ENCODE data around the gene ARHGAP12. TPM values are rescaled to one million over a fixed set of nuclear protein-coding genes. Genes with fewer than 3 reads are reported as not detected.

ARHGAP12 gene
- polyA plus RNA-seq, 1 of the 3 experiments (the other 2 are of a cell fraction) = 8.6 TPM

DNA sequence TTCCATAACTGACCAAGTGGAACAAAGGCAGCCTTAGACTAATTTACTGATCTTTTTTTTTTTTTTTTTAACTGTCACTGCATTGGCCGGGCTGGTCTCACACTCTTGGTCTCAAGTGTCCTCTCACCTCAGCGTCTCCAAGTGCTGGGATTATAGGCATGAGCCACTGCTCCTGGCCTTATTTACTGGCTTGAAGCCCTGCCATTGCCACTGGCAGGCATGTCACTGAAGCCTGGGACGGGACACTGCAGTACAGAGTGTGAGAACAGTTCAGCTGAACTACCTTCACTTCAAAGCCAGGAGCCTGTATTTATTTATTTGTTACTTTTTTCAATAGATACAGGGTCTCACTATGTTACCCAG is 15.4 kb upstream of the ARHGAP12 start:
- H4K20me1 ChIP-seq (ENCODE audit: insufficient read depth) = no peaks in the 10 kb centered on the region
- no peak overlapping the region for H3K9ac ChIP-seq
- H3K9me3 ChIP-seq = no peaks in the 10 kb centered on the region
- H3K79me2 ChIP-seq (ENCODE audit: insufficient read depth) = no peaks in the 10 kb centered on the region
- 0 out of 2 replicates have a peak overlapping the region, but pooled peaks have one; percentile 23 for H3K4me2 ChIP-seq
- peaks cover 46% of the 10 kb centered on the region for H3F3A ChIP-seq (replicated peaks; ENCODE audit: insufficient read depth)
- no peaks in the 10 kb centered on the region for H3K9me2 ChIP-seq
- peak overlapping the region in 1 of 2 experiments; percentile 89; a peak in 2 of 4 replicates for H3K27ac ChIP-seq (ENCODE audit: low read depth in 2 of 2, low read length in 1 of 2)
- no peak overlapping the region for H3K4me3 ChIP-seq (ENCODE audit: low read depth in 2 of 2, low read length in 1 of 2)
- WGBS (ENCODE audit: low lambda C conversion rate) = 92% methylated on average over 3 of the region's 3 CpGs
- ChIA-PET CTCF (interaction anchor here (2.0 kb wide), 1 partner anchor 82 kb away, joined by 5 read pairs; no protein-coding TSS in a partner anchor), POLR2A (interaction anchor here (1.3 kb wide), 1 partner anchor 16 kb away, joined by 3 read pairs; the partner anchor contains the start of gene ARHGAP12)
- DNase-seq = no peak
- no peak for TF ChIP-seq EZH2phosphoT487 (IDR thresholded peaks at IDR 0.05; ENCODE audit: borderline replicate concordance, low read depth)
- H3K4me1 ChIP-seq (ENCODE audit: control insufficient read depth in 1 of 2, insufficient read depth in 2 of 2, low read depth in 1 of 2, low read length in 1 of 2) = peaks cover 16 to 49% of the 10 kb centered on the region in 2 experiments
- no peaks in the 10 kb centered on the region for H3K27me3 ChIP-seq (ENCODE audit: insufficient read depth)
- no peaks in the 10 kb centered on the region for H3K36me3 ChIP-seq (replicated peaks in 1 of 2; ENCODE audit: control insufficient read depth in 1 of 2, insufficient read depth in 2 of 2, low read length in 1 of 2)
- no peak overlapping the region for H2AFZ ChIP-seq (ENCODE audit: low read depth)

DNA sequence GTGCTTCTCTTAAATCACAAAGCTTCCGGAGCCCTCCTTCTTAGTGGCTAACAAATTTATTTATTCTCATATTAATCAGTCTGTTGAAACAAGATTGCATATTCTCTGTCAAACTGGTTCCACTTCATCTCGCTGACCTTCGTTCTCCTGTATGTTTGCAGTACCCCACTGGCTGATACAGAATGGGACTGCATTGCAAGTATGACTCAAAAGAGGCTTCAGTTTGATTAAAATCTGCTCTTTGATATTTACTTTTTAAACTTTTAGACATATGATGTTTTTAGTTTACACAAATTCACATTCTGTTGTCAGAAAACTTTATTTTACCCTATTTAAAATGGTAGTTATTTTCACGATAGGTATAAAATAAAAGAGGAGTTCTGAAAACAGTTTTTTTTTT is 14.3 kb upstream of the ARHGAP12 start:
- ChIA-PET POLR2A (no interaction called here), CTCF (no interaction called here)
- 79% methylated on average over 4 of the region's 4 CpGs for WGBS (ENCODE audit: low lambda C conversion rate)
- no peaks in the 10 kb centered on the region for H4K20me1 ChIP-seq (ENCODE audit: insufficient read depth)
- peak overlapping the region in 1 of 2 experiments; percentile 96; a peak in 1 of 4 replicates for H3K27ac ChIP-seq (ENCODE audit: low read depth in 2 of 2, low read length in 1 of 2)
- no peaks in the 10 kb centered on the region for H3K36me3 ChIP-seq (replicated peaks in 1 of 2; ENCODE audit: control insufficient read depth in 1 of 2, insufficient read depth in 2 of 2, low read length in 1 of 2)
- TF ChIP-seq EP300 (IDR thresholded peaks at IDR 0.05; ENCODE audit: borderline replicate concordance in 1 of 2, low read depth in 1 of 2, low read length in 1 of 2) (no peak), FOSL2 (IDR thresholded peaks at IDR 0.05; ENCODE audit: borderline replicate concordance, low read depth) (no peak), GATA2 (CRISPR knock-in tag; IDR thresholded peaks at IDR 0.05) (no peak), EZH2phosphoT487 (IDR thresholded peaks at IDR 0.05; ENCODE audit: borderline replicate concordance, low read depth) (no peak), TEAD4 (IDR thresholded peaks at IDR 0.05; ENCODE audit: borderline replicate concordance, insufficient read depth) (no peak), CHD2 (IDR thresholded peaks at IDR 0.05; ENCODE audit: low read length, partially characterized antibody) (no peak), TAF1 (IDR thresholded peaks at IDR 0.05; ENCODE audit: borderline replicate concordance, low read depth, low read length) (no peak), SIN3A (IDR thresholded peaks at IDR 0.05; ENCODE audit: borderline replicate concordance, low read depth, low read length) (no peak), FOXJ3 (CRISPR knock-in tag; IDR thresholded peaks at IDR 0.05) (no peak), YY1 (IDR thresholded peaks at IDR 0.05; ENCODE audit: low read depth) (no peak), TCF12 (IDR thresholded peaks at IDR 0.05) (no peak), RCOR1 (IDR thresholded peaks at IDR 0.05; ENCODE audit: low read length) (no peak), SMC3 (IDR thresholded peaks at IDR 0.05; ENCODE audit: low read depth, low read length) (no peak), MXI1 (IDR thresholded peaks at IDR 0.05; ENCODE audit: low read depth, low read length) (no peak), NRF1 (IDR thresholded peaks at IDR 0.05; ENCODE audit: low read depth, low read length) (no peak), GABPA (IDR thresholded peaks at IDR 0.05; ENCODE audit: low read depth) (no peak)
- TF ChIP-seq, protein P1, sequence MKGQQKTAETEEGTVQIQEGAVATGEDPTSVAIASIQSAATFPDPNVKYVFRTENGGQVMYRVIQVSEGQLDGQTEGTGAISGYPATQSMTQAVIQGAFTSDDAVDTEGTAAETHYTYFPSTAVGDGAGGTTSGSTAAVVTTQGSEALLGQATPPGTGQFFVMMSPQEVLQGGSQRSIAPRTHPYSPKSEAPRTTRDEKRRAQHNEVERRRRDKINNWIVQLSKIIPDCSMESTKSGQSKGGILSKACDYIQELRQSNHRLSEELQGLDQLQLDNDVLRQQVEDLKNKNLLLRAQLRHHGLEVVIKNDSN (IDR thresholded peaks at IDR 0.05; ENCODE audit: borderline replicate concordance, low read depth) = no peak
- TF ChIP-seq, protein P2, sequence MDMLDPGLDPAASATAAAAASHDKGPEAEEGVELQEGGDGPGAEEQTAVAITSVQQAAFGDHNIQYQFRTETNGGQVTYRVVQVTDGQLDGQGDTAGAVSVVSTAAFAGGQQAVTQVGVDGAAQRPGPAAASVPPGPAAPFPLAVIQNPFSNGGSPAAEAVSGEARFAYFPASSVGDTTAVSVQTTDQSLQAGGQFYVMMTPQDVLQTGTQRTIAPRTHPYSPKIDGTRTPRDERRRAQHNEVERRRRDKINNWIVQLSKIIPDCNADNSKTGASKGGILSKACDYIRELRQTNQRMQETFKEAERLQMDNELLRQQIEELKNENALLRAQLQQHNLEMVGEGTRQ (IDR thresholded peaks at IDR 0.05; ENCODE audit: borderline replicate concordance, low read depth, low read length) = no peak
- TF ChIP-seq, protein P3, sequence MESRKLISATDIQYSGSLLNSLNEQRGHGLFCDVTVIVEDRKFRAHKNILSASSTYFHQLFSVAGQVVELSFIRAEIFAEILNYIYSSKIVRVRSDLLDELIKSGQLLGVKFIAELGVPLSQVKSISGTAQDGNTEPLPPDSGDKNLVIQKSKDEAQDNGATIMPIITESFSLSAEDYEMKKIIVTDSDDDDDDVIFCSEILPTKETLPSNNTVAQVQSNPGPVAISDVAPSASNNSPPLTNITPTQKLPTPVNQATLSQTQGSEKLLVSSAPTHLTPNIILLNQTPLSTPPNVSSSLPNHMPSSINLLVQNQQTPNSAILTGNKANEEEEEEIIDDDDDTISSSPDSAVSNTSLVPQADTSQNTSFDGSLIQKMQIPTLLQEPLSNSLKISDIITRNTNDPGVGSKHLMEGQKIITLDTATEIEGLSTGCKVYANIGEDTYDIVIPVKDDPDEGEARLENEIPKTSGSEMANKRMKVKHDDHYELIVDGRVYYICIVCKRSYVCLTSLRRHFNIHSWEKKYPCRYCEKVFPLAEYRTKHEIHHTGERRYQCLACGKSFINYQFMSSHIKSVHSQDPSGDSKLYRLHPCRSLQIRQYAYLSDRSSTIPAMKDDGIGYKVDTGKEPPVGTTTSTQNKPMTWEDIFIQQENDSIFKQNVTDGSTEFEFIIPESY (IDR thresholded peaks at IDR 0.05; ENCODE audit: borderline replicate concordance, low read depth) = no peak
- H3K9me2 ChIP-seq = no peaks in the 10 kb centered on the region
- H3K4me2 ChIP-seq = no peak overlapping the region; the same call in 1 of the 2 replicates
- no peak for DNase-seq
- peaks cover 46% of the 10 kb centered on the region for H3F3A ChIP-seq (replicated peaks; ENCODE audit: insufficient read depth)
- H3K79me2 ChIP-seq (ENCODE audit: insufficient read depth) = no peaks in the 10 kb centered on the region
- no peaks in the 10 kb centered on the region for H3K9me3 ChIP-seq
- no peak overlapping the region for H2AFZ ChIP-seq (ENCODE audit: low read depth)
- H3K27me3 ChIP-seq (ENCODE audit: insufficient read depth) = no peaks in the 10 kb centered on the region
- no peak overlapping the region for H3K9ac ChIP-seq
- peaks cover 16 to 49% of the 10 kb centered on the region in 2 experiments for H3K4me1 ChIP-seq (ENCODE audit: control insufficient read depth in 1 of 2, insufficient read depth in 2 of 2, low read depth in 1 of 2, low read length in 1 of 2)
- H3K4me3 ChIP-seq (ENCODE audit: low read depth in 2 of 2, low read length in 1 of 2) = no peak overlapping the region
